Activated naive CD4-positive, alpha-beta T cell (primary cell): ENCODE results near the gene ZDHHC3.

Experiments used
- DNase-seq, 4 experiments: peaks; one replicate each; lab custom pipeline; 2025; lab: John Stamatoyannopoulos, UW

Gene ZDHHC3

GRCh38 chr3:44926921-44927320 lies 49.1 kb downstream of the ZDHHC3 start:
- no peak for DNase-seq

GRCh38 chr3:44926172-44926571 lies 49.8 kb downstream of the ZDHHC3 start:
- no peak for DNase-seq

- DNase-seq, result no peak
These were observed 51.4 kb downstream of the ZDHHC3 start for GRCh38 chr3:44924457-44925084.

- no peak for DNase-seq
These were observed 52.1 kb downstream of the ZDHHC3 start for GRCh38 chr3:44923632-44924456.

- DNase-seq, result no peak
These were observed 55.9 kb downstream of the ZDHHC3 start for GRCh38 chr3:44920081-44920480.

GRCh38 chr3:44918581-44918980 lies 57.4 kb downstream of the ZDHHC3 start:
- no peak for DNase-seq

GRCh38 chr3:44918087-44918486 lies 57.9 kb downstream of the ZDHHC3 start:
- DNase-seq, result no peak

GRCh38 chr3:44915702-44916438 lies 60.1 kb downstream of the ZDHHC3 start:
- no peak for DNase-seq

GRCh38 chr3:44914936-44915335 lies 61.0 kb downstream of the ZDHHC3 start:
- no peak for DNase-seq

- peak; percentile 13 to 45 (median 24) for DNase-seq
These were observed 62.0 kb downstream of the ZDHHC3 start for GRCh38 chr3:44913868-44914468.

GRCh38 chr3:44910693-44911092 lies 65.3 kb downstream of the ZDHHC3 start:
- no peak for DNase-seq

GRCh38 chr3:44909063-44909462 lies 66.9 kb downstream of the ZDHHC3 start:
- DNase-seq, result no peak

GRCh38 chr3:44907612-44908011 lies 68.4 kb downstream of the ZDHHC3 start:
- DNase-seq, result no peak

GRCh38 chr3:44906997-44907396 lies 69.0 kb downstream of the ZDHHC3 start:
- no peak for DNase-seq

- DNase-seq, result no peak
These were observed 70.4 kb downstream of the ZDHHC3 start for GRCh38 chr3:44905446-44906157.

- no peak for DNase-seq
These were observed 72.2 kb downstream of the ZDHHC3 start for GRCh38 chr3:44903751-44904150.

GRCh38 chr3:44903314-44903713 lies 72.7 kb downstream of the ZDHHC3 start:
- DNase-seq, result no peak

- no peak for DNase-seq
These were observed 73.3 kb downstream of the ZDHHC3 start for GRCh38 chr3:44902628-44903027.

GRCh38 chr3:44899683-44900367 lies 76.1 kb downstream of the ZDHHC3 start:
- no peak for DNase-seq

- DNase-seq, result no peak
These were observed 79.5 kb downstream of the ZDHHC3 start for GRCh38 chr3:44896440-44896839.

GRCh38 chr3:44894485-44894884 lies 81.5 kb downstream of the ZDHHC3 start:
- DNase-seq, result no peak
